H1 (cell line): ENCODE data around the gene CLTCL1.

Experiments
- BACH1 ChIP-seq: IDR thresholded peaks from 2 replicates; pipeline ENCODE4 v1.6.1; 2012; ENCODE audit warnings: low read length, improper control_type of control experiment
- CTCF ChIP-seq, 3 experiments: IDR thresholded peaks; 1 replicate in 2 of 3; 2 replicates in 1 of 3; pipeline versions ENCODE4 v1.5.1 to v1.6.1; 2011; ENCODE audit warnings: low read length in 3 of 3, mild to moderate bottlenecking in 3 of 3, inconsistent platforms in 2 of 3, low read depth in 1 of 3, moderate library complexity in 1 of 3; ENCODE audit not compliant: insufficient read depth in 1 of 3; ENCODE audit errors: control extremely low read depth in 1 of 3
- EP300 ChIP-seq, 2 experiments: IDR thresholded peaks; 1 replicate in 1 of 2; 2 replicates in 1 of 2; pipeline ENCODE4 v1.6.1; 2011 to 2012; ENCODE audit warnings: low read depth in 2 of 2, low read length in 2 of 2, mild to moderate bottlenecking in 2 of 2, borderline replicate concordance in 1 of 2, inconsistent platforms in 1 of 2, moderate library complexity in 1 of 2
- GABPA ChIP-seq: IDR thresholded peaks from 2 replicates; pipeline ENCODE4 v1.6.1; 2011; ENCODE audit warnings: mild to moderate bottlenecking, low read length, moderate library complexity, borderline replicate concordance; ENCODE audit not compliant: insufficient read depth
- GTF2F1 ChIP-seq: IDR thresholded peaks from 2 replicates; pipeline ENCODE4 v1.6.1; 2012; ENCODE audit warnings: low read depth, low read length, improper control_type of control experiment, borderline replicate concordance
- MAX ChIP-seq: IDR thresholded peaks from 2 replicates; pipeline ENCODE4 v1.6.1; 2012; ENCODE audit warnings: inconsistent platforms
- POLR2A ChIP-seq, 2 experiments: IDR thresholded peaks; 1 replicate in 1 of 2; 2 replicates in 1 of 2; pipeline ENCODE4 v1.6.1; 2011; ENCODE audit warnings: low read depth in 2 of 2, low read length in 2 of 2, mild to moderate bottlenecking in 2 of 2; ENCODE audit errors: control extremely low read depth in 1 of 2
- POLR2AphosphoS5 ChIP-seq: IDR thresholded peaks from 2 replicates; pipeline ENCODE4 v1.6.1; 2011; ENCODE audit warnings: low read depth, low read length
- RAD21 ChIP-seq, 2 experiments: IDR thresholded peaks in 1 of 2; conservative IDR thresholded peaks in 1 of 2; 2 replicates each; pipeline ENCODE4 v1.6.1; 2011; ENCODE audit warnings: low read depth in 2 of 2, low read length in 2 of 2, improper control_type of control experiment in 1 of 2, inconsistent platforms in 1 of 2, mild to moderate bottlenecking in 1 of 2, moderate library complexity in 1 of 2
- TBP ChIP-seq: IDR thresholded peaks from 2 replicates; pipeline ENCODE4 v1.6.1; 2011; ENCODE audit warnings: low read depth, low read length, improper control_type of control experiment

DNA sequence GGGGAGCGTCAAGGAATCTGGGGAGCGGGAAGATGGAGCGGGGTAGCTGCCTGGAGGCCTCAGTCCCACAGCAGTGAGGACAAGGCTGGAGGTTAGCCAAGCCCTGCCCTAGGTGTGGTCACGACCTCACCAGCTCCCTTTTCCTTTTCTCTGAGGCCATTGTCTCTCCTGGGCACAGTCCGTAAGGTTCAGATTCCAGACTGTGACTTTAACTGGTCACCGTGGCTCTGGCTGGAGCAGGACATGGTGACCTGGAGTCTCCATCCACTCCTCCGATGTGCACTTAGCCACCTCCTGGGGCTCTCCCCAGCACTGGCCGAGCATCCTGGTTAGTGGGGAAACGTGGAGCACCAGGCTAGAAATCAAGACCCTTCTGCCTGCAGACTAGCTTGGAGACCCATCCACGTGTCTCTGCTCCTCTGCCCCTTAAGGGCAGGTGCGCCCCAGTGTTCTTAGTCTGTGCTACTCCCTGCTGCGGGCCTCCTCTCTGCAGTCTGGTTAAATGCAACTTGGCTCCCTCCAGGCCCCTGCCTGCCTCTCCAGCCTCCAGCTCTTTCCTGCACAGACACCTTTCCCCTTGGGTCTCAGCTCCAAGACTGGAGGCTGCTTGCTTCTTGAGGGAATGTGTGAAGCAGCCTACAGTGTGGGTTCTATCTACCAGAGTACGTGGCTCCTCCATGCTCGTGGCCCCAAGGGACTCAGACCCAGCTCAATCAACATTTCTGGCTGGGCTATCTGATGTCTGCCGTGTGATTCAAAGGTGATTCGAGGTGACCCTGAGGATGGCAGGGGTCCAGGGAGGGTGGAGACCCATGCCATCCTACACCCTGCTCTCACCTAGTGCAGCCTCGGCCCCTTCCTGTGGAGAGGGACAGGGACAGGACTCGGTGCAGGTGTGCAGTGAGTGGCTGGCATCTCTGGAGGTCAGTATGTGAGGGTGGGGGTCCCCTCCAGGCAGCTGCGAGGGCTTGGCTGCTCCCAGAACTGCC lies 118.2 kb downstream of the CLTCL1 start:
- TF ChIP-seq CTCF (IDR thresholded peaks at IDR 0.05; ENCODE audit: control extremely low read depth in 1 of 3, insufficient read depth in 1 of 3, low read depth in 1 of 3, low read length in 3 of 3) (no peak), GABPA (no peak), POLR2AphosphoS5 (peak; percentile 51; the same call in 1 of the 2 replicates), MAX (no peak), GTF2F1 (no peak), POLR2A (IDR thresholded peaks at IDR 0.05; ENCODE audit: control extremely low read depth in 1 of 2, low read depth in 2 of 2, low read length in 2 of 2) (no peak), RAD21 (IDR thresholded peaks at IDR 0.05 in 1 of 2, conservative IDR thresholded peaks at IDR 0.05 in 1 of 2; ENCODE audit: low read depth in 2 of 2, low read length in 2 of 2) (no peak), BACH1 (no peak), EP300 (IDR thresholded peaks at IDR 0.05; ENCODE audit: borderline replicate concordance in 1 of 2, low read depth in 2 of 2, low read length in 2 of 2) (no peak), TBP (no peak)
